ENCODE measurements around the gene BACH2.

- TF ChIP-seq CTCF (conservative IDR thresholded peaks at IDR 0.05), result no peak
- no peak for TF ChIP-seq ZFX (IDR thresholded peaks at IDR 0.05)
Measured at GRCh38 chr6:90103056-90103800, 193.4 kb downstream of the BACH2 start.

Data from C4-2B (cell line).